IMR-90 (cell line): ENCODE data around the gene GPR152. TPM values are rescaled to one million over a fixed set of nuclear protein-coding genes. Genes with fewer than 3 reads are reported as not detected.

ENCODE experiments used
- ATAC-seq: fragments of 200-7000 bp; cut with Tn5 transposase; 2 replicates; pipeline ENCODE4 v1.9.1; 2020; ENCODE audit warnings: low read depth, mild to moderate bottlenecking, moderate library complexity
- BruUV-seq: library from RNA; stranded (reverse); fragments of 400-500 nt; replicated peaks from 2 replicates; lab custom pipeline; 2021; lab: Mats Ljungman, UMichigan
- CTCF ChIA-PET: fragments of 300-600 bp; formaldehyde crosslinking; extraction: SDS; loops from one replicate; lab custom pipeline; 2021; ENCODE audit warnings: antibody characterized with exemption; lab: Yijun Ruan, JAX
- POLR2A ChIA-PET: fragments of 300-600 bp; sonication (Branson Sonifier 250); formaldehyde crosslinking; loops from one replicate; lab custom pipeline; 2022; ENCODE audit warnings: antibody characterized with exemption; ENCODE audit not compliant: unreplicated experiment; lab: Charles Lee
- DNase-seq: peaks from one replicate; pipeline ENCODE4 v3.0.0; 2013
- H2AFZ ChIP-seq: replicated peaks from 2 replicates; pipeline ENCODE3; 2013; ENCODE audit warnings: low read length, mild to moderate bottlenecking; ENCODE audit not compliant: poor library complexity
- H2AK5ac ChIP-seq: 2 replicates; pipeline ENCODE4 v1.6.1; 2013; ENCODE audit warnings: low read depth, low read length, inconsistent platforms
- H2AK9ac ChIP-seq: replicated peaks from 2 replicates; pipeline ENCODE3; 2013; ENCODE audit warnings: mild to moderate bottlenecking, low read depth, low read length, moderate library complexity; ENCODE audit not compliant: poor library complexity
- H2BK120ac ChIP-seq: 2 replicates; pipeline ENCODE4 v1.6.1; 2013; ENCODE audit warnings: low read depth, low read length, inconsistent platforms
- H2BK15ac ChIP-seq: 3 replicates; pipeline ENCODE4 v1.6.1; 2013; ENCODE audit warnings: low read depth, low read length, inconsistent platforms
- H2BK20ac ChIP-seq: 2 replicates; pipeline ENCODE4 v1.6.1; 2013; ENCODE audit warnings: low read depth, mild to moderate bottlenecking, inconsistent platforms, low read length, moderate library complexity
- H2BK5ac ChIP-seq: 2 replicates; pipeline ENCODE4 v1.6.1; 2013; ENCODE audit warnings: mild to moderate bottlenecking, low read depth, low read length, inconsistent platforms; ENCODE audit not compliant: poor library complexity, severe bottlenecking
- H3K14ac ChIP-seq: replicated peaks from 2 replicates; pipeline ENCODE4 v1.6.1; 2013; ENCODE audit warnings: low read depth, low read length, inconsistent platforms
- H3K18ac ChIP-seq: 2 replicates; pipeline ENCODE4 v1.6.1; 2013; ENCODE audit warnings: low read depth, low read length, control low read depth
- H3K23ac ChIP-seq: 2 replicates; pipeline ENCODE4 v1.6.1; 2013; ENCODE audit warnings: low read depth, low read length, inconsistent platforms
- H3K27ac ChIP-seq: 2 replicates; pipeline ENCODE4 v1.5.1; 2013; ENCODE audit warnings: mild to moderate bottlenecking, control low read depth, low read length; ENCODE audit not compliant: insufficient read depth
- H3K27me3 ChIP-seq: 2 replicates; pipeline ENCODE4 v1.6.1; 2013; ENCODE audit warnings: low read length; ENCODE audit not compliant: control insufficient read depth, insufficient read depth
- H3K36me3 ChIP-seq: 2 replicates; pipeline ENCODE4 v1.6.1; 2013; ENCODE audit warnings: low read length, mixed read lengths; ENCODE audit not compliant: control insufficient read depth, insufficient read depth
- H3K4ac ChIP-seq: 2 replicates; pipeline ENCODE4 v1.6.1; 2013; ENCODE audit warnings: low read depth, low read length, inconsistent platforms
- H3K4me1 ChIP-seq: 2 replicates; pipeline ENCODE4 v1.6.1; 2013; ENCODE audit warnings: low read length, mixed read lengths; ENCODE audit not compliant: control insufficient read depth, insufficient read depth
- H3K4me2 ChIP-seq: 2 replicates; pipeline ENCODE4 v1.6.1; 2013; ENCODE audit warnings: low read depth, mild to moderate bottlenecking, control low read depth, low read length, moderate library complexity
- H3K4me3 ChIP-seq: 2 replicates; pipeline ENCODE4 v1.5.1; 2013; ENCODE audit warnings: low read depth, mild to moderate bottlenecking, control low read depth, low read length, moderate library complexity; ENCODE audit not compliant: insufficient read depth
- H3K56ac ChIP-seq: 2 replicates; pipeline ENCODE4 v1.6.1; 2013; ENCODE audit warnings: low read length, inconsistent platforms; ENCODE audit not compliant: insufficient read depth; ENCODE audit errors: extremely low read depth
- H3K79me1 ChIP-seq, 2 experiments: 2 replicates each; pipeline ENCODE4 v1.6.1; 2013; ENCODE audit warnings: low read length in 2 of 2, inconsistent platforms in 1 of 2, low read depth in 1 of 2
- H3K9ac ChIP-seq: 2 replicates; pipeline ENCODE4 v1.6.1; 2013; ENCODE audit warnings: low read depth, low read length, control low read depth
- H3K9me1 ChIP-seq: 2 replicates; pipeline ENCODE4 v1.6.1; 2013; ENCODE audit warnings: low read length, inconsistent platforms; ENCODE audit not compliant: insufficient read depth
- H3K9me3 ChIP-seq: 2 replicates; pipeline ENCODE4 v1.6.1; 2013; ENCODE audit warnings: low read length; ENCODE audit not compliant: control insufficient read depth, insufficient read depth
- H4K20me1 ChIP-seq: 2 replicates; pipeline ENCODE4 v1.6.1; 2013; ENCODE audit warnings: low read length, inconsistent platforms; ENCODE audit not compliant: insufficient read depth
- H4K5ac ChIP-seq: 2 replicates; pipeline ENCODE4 v1.6.1; 2013; ENCODE audit warnings: mild to moderate bottlenecking, low read depth, low read length, control low read depth
- H4K8ac ChIP-seq, 2 experiments: 2 replicates each; pipeline ENCODE4 v1.6.1; 2013; ENCODE audit warnings: low read depth in 2 of 2, low read length in 2 of 2, control low read depth in 1 of 2, inconsistent platforms in 1 of 2
- H4K91ac ChIP-seq: 2 replicates; pipeline ENCODE4 v1.6.1; 2013; ENCODE audit warnings: low read depth, low read length, inconsistent platforms; ENCODE audit not compliant: insufficient read depth
- BHLHE40 ChIP-seq: fragments of 150-350 bp; IDR thresholded peaks from 2 replicates; pipeline ENCODE4 v1.6.1; 2016; ENCODE audit warnings: mild to moderate bottlenecking, low read depth, low read length
- FOS ChIP-seq: fragments of 150-350 bp; IDR thresholded peaks from 2 replicates; pipeline ENCODE4 v1.6.1; 2016; ENCODE audit warnings: low read depth, low read length
- NFE2L2 ChIP-seq: fragments of 150-350 bp; IDR thresholded peaks from 2 replicates; pipeline ENCODE4 v1.6.1; 2016; ENCODE audit warnings: low read depth, mild to moderate bottlenecking, low read length
- WGBS, 2 experiments: methylation state at CpG; one replicate each; pipeline versions ENCODE4 v1.1.5 to v1.1.7; 2013; ENCODE audit warnings: missing lambda C conversion rate in 2 of 2; ENCODE audit not compliant: insufficient read length in 1 of 2; ENCODE audit errors: extremely low coverage in 2 of 2; 5-methylcytosine and 5-hydroxymethylcytosine counted together
- dilution Hi-C: fragments of 300-500 bp; cut with HindIII; formaldehyde crosslinking; loops from one replicate; pipeline ENCODE4 v1.14.3; 2018; ENCODE audit warnings: low sequenced_read_pairs; ENCODE audit not compliant: unreplicated experiment
- in situ Hi-C: fragments of 300-500 bp; cut with MboI; formaldehyde crosslinking; loops from 3 replicates; pipeline ENCODE4 v1.14.3; 2019; ENCODE audit warnings: low sequenced_read_pairs, inconsistent platforms, mixed read lengths
- intact Hi-C: fragments of 100-400 bp; cut with micrococcal nuclease; formaldehyde crosslinking; loops from 2 replicates; pipeline ENCODE4 v1.10.0; 2022
- polyA plus RNA-seq, 3 experiments: library from polyadenylated mRNA; depleted of rRNA; stranded (reverse); fragments of >200 nt; gene quantifications; 2 replicates each; pipeline ENCODE4 v1.2.3, GENCODE V29; 2012; ENCODE audit warnings: low replicate concordance in 1 of 3
- total RNA-seq: library from RNA; depleted of rRNA; stranded (reverse); fragments of >200 nt; gene quantifications from 2 replicates; pipeline ENCODE4 v1.2.3, GENCODE V29; 2012
- TF ChIP-seq, protein P1 (sequence below): fragments of 150-350 bp; IDR thresholded peaks from 2 replicates; pipeline ENCODE4 v1.6.1; 2017; ENCODE audit warnings: mild to moderate bottlenecking, antibody characterized with exemption, low read length, low read depth

GPR152 gene
- total and polyA plus RNA-seq, 2 of the 4 experiments (the other 2 are of a cell fraction) = not detected

- no peak overlapping the region for H2AK5ac ChIP-seq
- no peak overlapping the region for H2AFZ ChIP-seq
- H4K8ac ChIP-seq = no peak overlapping the region
- H3K9me1 ChIP-seq = no peaks in the 10 kb centered on the region
- H3K27me3 ChIP-seq = no peaks in the 10 kb centered on the region
- H4K91ac ChIP-seq = no peak overlapping the region
- H3K4me1 ChIP-seq = no peaks in the 10 kb centered on the region
- no peaks in the 10 kb centered on the region; the same call in none of the 2 replicates for H4K20me1 ChIP-seq
- H3K36me3 ChIP-seq = peaks cover 59% of the 10 kb centered on the region
- no peak overlapping the region for H4K5ac ChIP-seq
- no peak for ATAC-seq
- intact Hi-C loops = no loop called here
- TF ChIP-seq BHLHE40 (no peak), NFE2L2 (no peak), FOS (no peak)
- TF ChIP-seq, protein P1, sequence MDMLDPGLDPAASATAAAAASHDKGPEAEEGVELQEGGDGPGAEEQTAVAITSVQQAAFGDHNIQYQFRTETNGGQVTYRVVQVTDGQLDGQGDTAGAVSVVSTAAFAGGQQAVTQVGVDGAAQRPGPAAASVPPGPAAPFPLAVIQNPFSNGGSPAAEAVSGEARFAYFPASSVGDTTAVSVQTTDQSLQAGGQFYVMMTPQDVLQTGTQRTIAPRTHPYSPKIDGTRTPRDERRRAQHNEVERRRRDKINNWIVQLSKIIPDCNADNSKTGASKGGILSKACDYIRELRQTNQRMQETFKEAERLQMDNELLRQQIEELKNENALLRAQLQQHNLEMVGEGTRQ = no peak
- no peak overlapping the region for H3K4me2 ChIP-seq
- no TSS peak for BruUV-seq
- WGBS, 2 experiments = 96% methylated on average over 30 of the region's 38 CpGs; no CpG with 5 or more reads in 1 of the 2 experiments
- no peak overlapping the region for H2BK15ac ChIP-seq
- no peak overlapping the region for H2BK5ac ChIP-seq
- CTCF ChIA-PET = no interaction called here
- no peak overlapping the region for H2AK9ac ChIP-seq
- no peak overlapping the region for H3K14ac ChIP-seq
- no peak overlapping the region for H2BK20ac ChIP-seq
- H3K23ac ChIP-seq = no peak overlapping the region
- H3K18ac ChIP-seq = no peak overlapping the region
- no peak overlapping the region for H3K9ac ChIP-seq
- peaks cover 0 to 6% of the 10 kb centered on the region in 2 experiments; a peak in 1 of 4 replicates for H3K79me1 ChIP-seq
- no peak overlapping the region for H2BK120ac ChIP-seq
- H3K27ac ChIP-seq = no peak overlapping the region
- H3K9me3 ChIP-seq = no peaks in the 10 kb centered on the region
- no peak overlapping the region for H3K4me3 ChIP-seq
- dilution Hi-C loops = no loop called here
- in situ Hi-C loops = no loop called here
- H3K56ac ChIP-seq = no peak overlapping the region
- POLR2A ChIA-PET = no interaction called here
- DNase-seq = no peak
- no peak overlapping the region for H3K4ac ChIP-seq
Measured at GRCh38 chr11:67435727-67436458, 16.6 kb downstream of the GPR152 start.
